Ishikawa (cell line): ENCODE results near the gene DIAPH2.

Source experiments
- CEBPB ChIP-seq: IDR thresholded peaks from 2 replicates; pipeline ENCODE4 v1.6.1; 2012
- CREB1 ChIP-seq: IDR thresholded peaks from 2 replicates; pipeline ENCODE4 v1.6.1; 2012; ENCODE audit warnings: low read depth
- EGR1 ChIP-seq: IDR thresholded peaks from 2 replicates; pipeline ENCODE4 v1.6.1; 2012
- EP300 ChIP-seq: IDR thresholded peaks from 2 replicates; pipeline ENCODE4 v1.6.1; 2012; ENCODE audit warnings: borderline replicate concordance
- FOXM1 ChIP-seq: IDR thresholded peaks from 2 replicates; pipeline ENCODE4 v1.6.1; 2012; ENCODE audit warnings: low read depth, borderline replicate concordance
- NFIC ChIP-seq: IDR thresholded peaks from 2 replicates; pipeline ENCODE4 v1.6.1; 2012
- RAD21 ChIP-seq: IDR thresholded peaks from 2 replicates; pipeline ENCODE4 v1.6.1; 2012; ENCODE audit warnings: low read depth
- TAF1 ChIP-seq: IDR thresholded peaks from 2 replicates; pipeline ENCODE4 v1.6.1; 2012; ENCODE audit warnings: low read depth, mild to moderate bottlenecking
- TCF12 ChIP-seq: IDR thresholded peaks from 2 replicates; pipeline ENCODE4 v1.6.1; 2012; ENCODE audit warnings: low read depth
- TEAD4 ChIP-seq: IDR thresholded peaks from 2 replicates; pipeline ENCODE4 v1.6.1; 2012
- YY1 ChIP-seq: IDR thresholded peaks from 2 replicates; pipeline ENCODE4 v1.6.1; 2012; ENCODE audit warnings: low read depth
- ZBTB7A ChIP-seq: IDR thresholded peaks from 2 replicates; pipeline ENCODE4 v1.6.1; 2012; ENCODE audit warnings: low read depth
- TF ChIP-seq, protein P1 (sequence below): IDR thresholded peaks from 2 replicates; pipeline ENCODE4 v1.6.1; 2012
- TF ChIP-seq, protein P2 (sequence below): IDR thresholded peaks from 2 replicates; pipeline ENCODE4 v1.6.1; 2012; ENCODE audit warnings: low read depth, mild to moderate bottlenecking
- TF ChIP-seq, protein P3 (sequence below): IDR thresholded peaks from 2 replicates; pipeline ENCODE4 v1.6.1; 2012

The DIAPH2 gene

DNA sequence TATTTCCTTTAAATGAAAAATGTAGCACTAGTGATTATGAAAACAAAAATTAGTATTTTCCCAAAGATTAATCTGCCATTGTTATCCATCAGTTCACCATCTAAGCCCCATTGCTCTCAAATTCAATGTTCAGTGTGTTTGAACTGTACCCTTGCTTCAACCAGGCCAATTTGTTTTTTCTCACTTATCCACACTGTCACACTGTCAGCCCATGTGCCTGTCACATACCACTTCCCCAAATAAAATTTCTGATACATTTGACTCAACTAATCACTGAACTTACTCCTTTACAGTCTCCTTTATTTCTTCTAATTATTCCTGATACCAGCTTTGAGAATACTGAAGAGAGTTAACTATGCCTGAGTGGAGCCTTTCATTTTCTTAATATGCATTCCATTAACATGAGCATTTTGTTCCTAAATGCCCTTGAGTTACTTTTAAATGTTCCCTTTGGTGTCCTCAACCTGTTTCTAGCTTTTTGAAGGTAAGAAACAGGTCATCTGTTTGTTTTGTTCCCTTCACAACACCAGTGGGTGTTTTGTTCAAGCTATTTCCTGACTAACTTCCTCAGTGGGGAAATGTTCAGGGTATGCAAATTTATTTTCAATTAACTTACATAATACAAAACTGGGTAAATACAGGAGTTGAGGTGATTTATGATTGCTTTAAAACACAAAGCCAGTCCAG lies 316.2 kb downstream of the DIAPH2 start:
- TF ChIP-seq TEAD4 (no peak), EGR1 (no peak), RAD21 (no peak), FOXM1 (no peak)
- TF ChIP-seq, protein P1, sequence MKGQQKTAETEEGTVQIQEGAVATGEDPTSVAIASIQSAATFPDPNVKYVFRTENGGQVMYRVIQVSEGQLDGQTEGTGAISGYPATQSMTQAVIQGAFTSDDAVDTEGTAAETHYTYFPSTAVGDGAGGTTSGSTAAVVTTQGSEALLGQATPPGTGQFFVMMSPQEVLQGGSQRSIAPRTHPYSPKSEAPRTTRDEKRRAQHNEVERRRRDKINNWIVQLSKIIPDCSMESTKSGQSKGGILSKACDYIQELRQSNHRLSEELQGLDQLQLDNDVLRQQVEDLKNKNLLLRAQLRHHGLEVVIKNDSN: no peak
- TF ChIP-seq, protein P2, sequence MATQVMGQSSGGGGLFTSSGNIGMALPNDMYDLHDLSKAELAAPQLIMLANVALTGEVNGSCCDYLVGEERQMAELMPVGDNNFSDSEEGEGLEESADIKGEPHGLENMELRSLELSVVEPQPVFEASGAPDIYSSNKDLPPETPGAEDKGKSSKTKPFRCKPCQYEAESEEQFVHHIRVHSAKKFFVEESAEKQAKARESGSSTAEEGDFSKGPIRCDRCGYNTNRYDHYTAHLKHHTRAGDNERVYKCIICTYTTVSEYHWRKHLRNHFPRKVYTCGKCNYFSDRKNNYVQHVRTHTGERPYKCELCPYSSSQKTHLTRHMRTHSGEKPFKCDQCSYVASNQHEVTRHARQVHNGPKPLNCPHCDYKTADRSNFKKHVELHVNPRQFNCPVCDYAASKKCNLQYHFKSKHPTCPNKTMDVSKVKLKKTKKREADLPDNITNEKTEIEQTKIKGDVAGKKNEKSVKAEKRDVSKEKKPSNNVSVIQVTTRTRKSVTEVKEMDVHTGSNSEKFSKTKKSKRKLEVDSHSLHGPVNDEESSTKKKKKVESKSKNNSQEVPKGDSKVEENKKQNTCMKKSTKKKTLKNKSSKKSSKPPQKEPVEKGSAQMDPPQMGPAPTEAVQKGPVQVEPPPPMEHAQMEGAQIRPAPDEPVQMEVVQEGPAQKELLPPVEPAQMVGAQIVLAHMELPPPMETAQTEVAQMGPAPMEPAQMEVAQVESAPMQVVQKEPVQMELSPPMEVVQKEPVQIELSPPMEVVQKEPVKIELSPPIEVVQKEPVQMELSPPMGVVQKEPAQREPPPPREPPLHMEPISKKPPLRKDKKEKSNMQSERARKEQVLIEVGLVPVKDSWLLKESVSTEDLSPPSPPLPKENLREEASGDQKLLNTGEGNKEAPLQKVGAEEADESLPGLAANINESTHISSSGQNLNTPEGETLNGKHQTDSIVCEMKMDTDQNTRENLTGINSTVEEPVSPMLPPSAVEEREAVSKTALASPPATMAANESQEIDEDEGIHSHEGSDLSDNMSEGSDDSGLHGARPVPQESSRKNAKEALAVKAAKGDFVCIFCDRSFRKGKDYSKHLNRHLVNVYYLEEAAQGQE: no peak

DNA sequence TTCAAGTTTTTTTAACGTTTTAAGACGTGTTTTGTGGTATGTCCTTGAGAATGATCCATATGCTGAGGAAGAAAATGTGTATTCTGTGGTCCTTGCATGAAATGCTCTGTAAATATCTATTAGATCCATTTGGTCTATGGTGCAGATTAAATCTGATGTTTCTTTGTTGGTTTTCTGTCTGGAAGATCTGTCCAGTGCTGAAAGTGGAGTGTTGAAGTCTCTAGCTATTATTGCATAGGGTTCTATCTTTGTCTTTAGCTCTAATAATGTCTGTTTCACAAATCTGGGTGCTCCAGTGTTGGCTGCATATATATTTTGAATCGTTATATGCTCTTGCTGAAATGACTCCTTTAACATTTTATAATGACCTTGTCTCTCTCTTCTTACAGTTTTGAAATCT lies 321.5 kb downstream of the DIAPH2 start:
- TF ChIP-seq FOXM1 (no peak), EP300 (no peak), RAD21 (no peak)
- TF ChIP-seq, protein P2: peak; percentile 72

DNA sequence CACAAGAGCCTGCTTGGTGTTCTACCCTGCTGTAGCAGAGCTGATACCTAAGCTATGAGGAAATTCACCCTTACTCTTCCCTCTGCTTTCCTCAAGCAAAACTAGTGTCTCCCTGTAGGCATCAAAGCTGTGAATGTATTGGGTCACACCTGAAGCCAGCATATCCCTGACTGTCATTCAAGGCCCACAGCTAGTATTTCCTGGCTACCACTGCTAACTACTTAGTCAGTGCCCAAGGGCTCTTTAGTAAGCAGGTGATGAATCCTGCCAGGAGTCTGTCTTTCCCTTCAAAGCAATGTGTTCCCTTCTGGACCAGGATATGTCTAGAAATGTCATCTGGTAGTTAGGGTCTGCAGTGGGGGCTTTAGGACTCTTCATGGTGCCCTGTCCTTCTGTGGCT lies 324.7 kb downstream of the DIAPH2 start:
- TF ChIP-seq TCF12: no peak
- TF ChIP-seq FOXM1: no peak
- no peak for TF ChIP-seq NFIC
- TF ChIP-seq, protein P1: no peak
- TF ChIP-seq RAD21: no peak

DNA sequence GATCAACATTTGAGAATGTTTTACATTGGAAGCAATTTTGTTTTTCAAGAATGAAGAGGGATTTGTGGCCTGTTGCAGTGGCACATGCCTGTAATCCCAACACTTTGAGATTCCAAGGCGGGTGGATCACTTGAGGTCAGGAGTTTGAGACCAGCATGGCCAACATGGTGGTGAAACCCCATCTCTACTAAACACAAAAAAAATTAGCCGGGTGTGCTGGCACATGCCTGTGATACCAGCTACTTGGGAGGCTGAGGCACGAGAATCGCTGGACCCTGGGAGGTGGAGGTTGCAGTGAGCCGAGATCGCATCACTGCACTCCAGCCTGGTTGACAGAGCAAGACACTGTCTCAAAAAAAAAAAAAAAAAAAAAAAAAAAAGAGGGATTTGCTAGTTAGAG lies 326.9 kb downstream of the DIAPH2 start:
- TF ChIP-seq TAF1 (no peak), ZBTB7A (no peak), CREB1 (no peak), NFIC (no peak)
- TF ChIP-seq, protein P2: no peak

DNA sequence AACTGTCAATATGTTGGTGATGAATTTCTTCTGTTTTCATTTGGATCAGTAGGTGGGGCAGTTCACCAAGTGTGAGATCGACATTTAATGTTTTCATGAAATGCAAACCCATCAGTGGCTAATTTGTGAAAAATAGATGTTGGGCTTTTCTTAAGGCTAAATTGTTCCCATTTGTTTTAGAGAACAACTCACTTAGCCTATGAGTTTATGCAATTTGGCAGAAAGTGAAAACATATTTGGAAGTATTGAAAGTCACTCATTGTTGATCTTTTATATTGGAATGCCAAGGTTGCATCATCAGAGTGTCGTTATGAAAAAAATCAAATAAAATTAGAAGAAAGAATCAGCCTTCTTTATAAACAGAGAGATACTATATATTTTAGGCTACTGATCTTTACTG lies 331.5 kb downstream of the DIAPH2 start:
- TF ChIP-seq, protein P2: no peak
- TF ChIP-seq CREB1: no peak
- TF ChIP-seq, protein P1: no peak
- TF ChIP-seq RAD21: no peak
- TF ChIP-seq TAF1: no peak
- TF ChIP-seq NFIC: no peak
- TF ChIP-seq FOXM1: no peak
- no peak for TF ChIP-seq TCF12
- TF ChIP-seq TEAD4: no peak
- TF ChIP-seq ZBTB7A: no peak
- no peak for TF ChIP-seq YY1
- TF ChIP-seq CEBPB: no peak
- no peak for TF ChIP-seq EGR1
- TF ChIP-seq, protein P3, sequence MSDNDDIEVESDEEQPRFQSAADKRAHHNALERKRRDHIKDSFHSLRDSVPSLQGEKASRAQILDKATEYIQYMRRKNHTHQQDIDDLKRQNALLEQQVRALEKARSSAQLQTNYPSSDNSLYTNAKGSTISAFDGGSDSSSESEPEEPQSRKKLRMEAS: no peak
- no peak for TF ChIP-seq EP300
